ENCODE data around the gene CRYZL1.
"Not testable (repeated sequence)": the region's sequence is repeated elsewhere in the genome, so short reads cannot be mapped to it uniquely, and the experiment has no call there.

Gene CRYZL1

DNA sequence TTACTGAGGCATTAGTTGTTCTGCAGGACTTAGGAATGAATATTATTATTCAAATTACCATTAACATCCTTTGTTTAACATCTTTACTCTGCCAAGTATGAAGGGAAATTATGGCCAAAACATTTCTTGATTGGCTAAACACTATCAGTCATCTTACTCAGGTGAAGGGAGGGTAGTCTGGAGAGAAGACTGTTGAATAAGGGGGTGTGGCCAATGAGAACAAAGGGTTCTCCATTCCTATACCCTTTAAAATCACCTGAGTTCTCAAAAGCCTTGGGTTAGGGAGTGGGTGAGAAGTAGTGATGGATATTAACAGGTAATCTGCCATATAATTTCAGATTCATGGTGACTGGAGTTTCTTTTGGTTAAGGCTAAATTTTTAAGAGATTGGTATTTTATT, 19.3 kb downstream of the CRYZL1 start:
- DNase-seq, result no peak

- no peak for DNase-seq
Observed at GRCh38 chr21:33619726-33620125, 21.8 kb downstream of the CRYZL1 start.

GRCh38 chr21:33618407-33618806, 23.1 kb downstream of the CRYZL1 start:
- DNase-seq, result no peak

DNA sequence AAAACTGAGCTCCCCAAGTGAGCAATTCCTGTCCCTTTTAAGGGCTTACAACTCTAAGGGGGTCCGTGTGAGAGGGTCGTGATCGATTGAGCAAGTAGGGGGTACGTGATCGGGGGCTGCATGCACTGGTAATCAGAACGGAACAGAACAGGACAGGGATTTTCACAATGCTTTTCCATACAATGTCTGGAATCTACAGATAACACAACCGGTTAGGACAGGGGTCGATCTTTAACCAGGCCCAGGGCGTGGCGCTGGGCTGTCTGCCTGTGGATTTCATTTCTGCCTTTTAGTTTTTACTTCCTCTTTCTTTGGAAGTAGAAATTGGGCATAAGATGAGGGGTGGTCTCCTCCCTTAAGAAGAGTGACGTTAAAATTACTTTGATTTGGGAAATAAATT, 24.0 kb downstream of the CRYZL1 start:
- DNase-seq, result not testable (repeated sequence)

- DNase-seq, result no peak
Observed at GRCh38 chr21:33611006-33611744, 30.4 kb downstream of the CRYZL1 start.

DNA sequence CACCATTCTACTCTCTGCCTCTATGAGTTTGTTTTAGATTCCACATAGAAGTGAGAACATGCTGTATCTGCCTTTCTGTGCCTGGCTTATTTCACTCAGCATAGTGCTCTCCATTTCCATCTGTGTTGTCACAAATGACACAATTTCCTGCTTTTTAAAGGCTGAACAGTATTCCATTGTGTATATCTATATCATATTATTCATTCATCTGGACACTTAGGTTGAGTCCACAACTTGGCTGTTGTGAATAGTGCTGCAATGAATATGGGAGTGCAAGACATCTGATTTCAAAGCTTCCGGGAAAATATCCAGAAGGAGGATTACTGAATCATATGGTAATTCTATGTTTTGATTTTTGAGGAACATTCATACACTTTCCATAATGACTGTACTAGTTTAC, 33.0 kb downstream of the CRYZL1 start:
- DNase-seq, result no peak

- DNase-seq, result no peak
Observed at GRCh38 chr21:33598051-33598450, 43.5 kb downstream of the CRYZL1 start.

- DNase-seq, result peak; percentile 79 to 89
Observed at GRCh38 chr21:33588485-33589335, 52.8 kb downstream of the CRYZL1 start, which contains the start of gene DONSON. TSS of gene DONSON (minus strand) at chr21:33588684. CDS start at chr21:33588641, 43 bp downstream.

DNA sequence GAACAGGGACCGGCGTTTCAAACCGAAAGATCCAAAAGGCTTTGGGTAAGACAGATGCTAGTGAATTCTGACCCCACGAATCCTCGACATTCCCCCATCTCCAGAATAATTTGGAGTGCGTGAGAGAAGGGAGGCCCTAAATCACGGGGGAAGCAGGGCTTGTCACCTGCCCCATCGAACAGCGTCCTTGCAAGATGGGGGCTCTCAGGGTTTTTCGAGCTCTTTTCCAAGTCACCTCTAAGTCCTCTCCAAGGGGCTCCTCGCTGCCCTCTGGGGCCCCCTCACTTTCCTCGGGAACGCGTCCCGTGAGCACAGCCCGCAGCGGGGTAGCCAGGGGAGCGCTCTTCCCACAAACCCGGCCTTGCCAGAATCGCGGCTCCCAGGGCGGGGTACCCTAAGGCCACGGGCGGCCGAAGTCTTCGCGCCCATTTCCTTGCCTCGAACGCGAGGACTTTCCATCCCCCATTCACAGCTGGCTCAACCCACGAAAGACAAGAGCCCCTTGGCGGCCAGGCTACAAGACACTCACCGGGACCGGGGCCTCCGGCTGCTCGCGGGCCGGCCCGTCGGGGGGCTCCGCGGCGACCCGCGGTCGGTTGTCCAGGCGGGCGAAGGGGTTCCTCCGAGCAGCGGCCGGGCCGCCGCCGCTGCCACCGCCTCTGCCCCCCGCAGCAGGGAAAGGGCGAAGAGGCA, 53.6 kb downstream of the CRYZL1 start:
- DNase-seq, result peak in 1 of 2 experiments; percentile 15

GRCh38 chr21:33586927-33587326, 54.6 kb downstream of the CRYZL1 start:
- DNase-seq, result no peak

DNA sequence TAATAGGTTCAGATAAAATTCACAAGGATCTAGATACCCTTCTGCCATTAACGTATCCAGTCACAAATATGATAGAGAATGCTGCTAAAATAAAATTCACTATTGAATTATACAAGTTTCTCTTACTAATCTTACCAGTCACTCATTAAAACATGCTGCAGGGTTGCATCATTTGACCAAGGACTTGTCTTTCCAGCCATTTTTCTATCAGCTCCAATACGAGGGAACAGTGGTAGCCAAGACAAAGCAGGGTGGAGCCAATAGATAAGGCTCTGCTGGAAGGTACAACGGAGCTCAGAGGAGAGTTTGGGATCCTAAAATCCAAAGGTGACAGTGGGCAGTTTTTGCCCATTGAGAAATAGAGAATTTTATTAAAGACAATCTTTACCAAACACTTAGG, 57.1 kb downstream of the CRYZL1 start:
- DNase-seq, result no peak

DNA sequence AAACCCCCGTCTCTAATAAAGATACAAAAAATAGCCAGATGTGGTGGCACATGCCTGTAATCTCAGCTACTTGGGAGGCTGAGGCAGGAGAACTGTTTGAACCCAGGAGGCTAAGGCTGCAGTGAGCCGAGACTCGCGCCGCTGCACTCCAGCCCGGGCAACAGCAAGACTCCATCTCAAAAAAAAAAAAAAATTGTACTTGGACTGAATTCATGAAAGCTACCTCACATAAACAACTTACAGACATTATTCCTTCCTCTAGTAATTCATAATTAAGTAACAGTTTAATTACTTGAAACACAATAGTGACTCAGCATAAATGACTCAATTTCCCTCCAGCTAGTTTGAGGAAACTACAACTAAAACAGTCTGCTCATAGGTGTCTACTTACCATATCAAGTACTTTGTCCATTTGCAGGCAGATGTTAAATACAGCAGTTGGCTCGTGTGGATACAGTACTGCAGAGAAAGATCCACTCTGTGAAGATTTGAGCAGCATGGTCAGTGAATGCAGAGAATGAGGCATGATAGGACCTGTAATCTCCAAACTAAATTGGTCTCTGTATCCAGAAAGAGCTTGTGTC, 62.5 kb downstream of the CRYZL1 start:
- no peak for DNase-seq

- DNase-seq, result no peak
Observed at GRCh38 chr21:33578214-33578613, 63.3 kb downstream of the CRYZL1 start.

DNA sequence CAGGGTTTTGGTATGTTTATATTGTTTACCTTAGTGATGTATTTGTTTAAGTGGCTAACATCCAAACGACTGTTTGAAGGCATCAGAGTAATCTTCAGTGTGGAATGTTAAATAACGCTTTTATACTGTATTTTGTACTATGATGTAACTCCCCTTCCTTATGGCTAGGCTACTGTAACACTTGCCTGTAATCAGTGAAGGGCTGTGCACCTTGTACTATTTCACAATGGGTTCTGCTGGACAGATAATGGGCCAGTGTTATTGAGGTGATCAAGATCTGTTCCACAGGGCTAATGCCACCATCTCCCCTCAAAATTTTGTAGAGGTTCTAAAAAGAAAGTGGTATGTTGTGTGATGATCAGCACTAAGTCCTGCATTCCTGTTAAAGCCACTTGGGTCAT, 64.8 kb downstream of the CRYZL1 start:
- DNase-seq, result not testable (repeated sequence)

DNA sequence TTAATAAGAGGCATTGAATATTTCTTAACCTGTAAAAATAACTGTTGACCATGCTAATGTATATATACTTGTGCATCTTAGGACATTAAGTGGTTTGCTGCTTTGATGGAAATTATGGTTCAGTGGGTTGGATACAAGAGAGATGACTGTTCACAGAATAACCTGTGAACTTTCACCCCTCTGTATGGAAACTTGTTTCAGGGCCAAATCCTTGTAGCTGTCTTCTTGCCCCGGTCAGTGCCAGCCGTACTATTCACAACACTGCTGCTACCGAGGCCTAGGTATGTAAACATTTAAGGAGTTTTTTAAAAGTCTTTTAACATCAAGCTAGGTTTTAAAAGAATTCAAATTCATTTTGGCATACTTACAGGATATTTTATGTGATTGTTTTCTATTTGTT, 69.2 kb downstream of the CRYZL1 start:
- DNase-seq, result no peak

- DNase-seq, result no peak
Observed at GRCh38 chr21:33569991-33570390, 71.5 kb downstream of the CRYZL1 start.

DNA sequence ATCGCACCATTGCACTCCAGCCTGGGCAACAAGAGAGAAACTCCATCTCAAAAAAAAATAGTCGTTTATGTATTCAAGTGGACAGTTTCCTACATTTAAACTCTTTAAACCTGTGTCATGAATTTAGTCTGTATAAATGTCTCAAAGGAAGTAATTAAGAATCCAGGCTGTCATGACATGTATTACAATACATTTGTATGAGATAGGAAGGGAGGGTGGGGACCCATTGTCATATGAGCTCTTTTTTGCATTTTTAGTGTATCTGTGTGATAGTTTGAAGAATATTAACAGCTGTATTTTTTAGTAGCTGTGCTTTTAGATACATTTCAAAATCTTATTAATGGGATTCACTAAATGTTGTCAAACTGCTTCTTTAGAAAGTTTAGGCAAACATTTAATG, 73.1 kb downstream of the CRYZL1 start:
- DNase-seq, result no peak

- no peak for DNase-seq
Observed at GRCh38 chr21:33567914-33568313, 73.6 kb downstream of the CRYZL1 start.

DNA sequence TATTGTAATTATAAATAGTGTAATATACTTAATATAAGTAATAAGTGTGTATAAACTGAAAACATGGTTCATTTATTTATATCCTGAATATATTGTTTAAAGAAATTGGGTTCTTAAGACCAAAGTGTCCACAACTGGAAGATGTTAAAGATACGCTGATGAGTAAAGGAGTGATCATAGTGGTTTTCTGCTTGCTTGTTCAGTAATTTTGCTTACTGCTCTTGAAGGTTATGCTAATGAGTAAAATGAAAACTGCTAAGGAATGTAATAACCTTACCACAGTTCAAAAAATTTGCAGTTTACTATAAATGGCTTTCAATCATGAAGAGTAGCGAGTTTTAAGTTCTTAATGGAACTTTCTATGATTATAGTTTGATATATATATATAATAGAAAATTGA, 75.0 kb downstream of the CRYZL1 start:
- no peak for DNase-seq

DNA sequence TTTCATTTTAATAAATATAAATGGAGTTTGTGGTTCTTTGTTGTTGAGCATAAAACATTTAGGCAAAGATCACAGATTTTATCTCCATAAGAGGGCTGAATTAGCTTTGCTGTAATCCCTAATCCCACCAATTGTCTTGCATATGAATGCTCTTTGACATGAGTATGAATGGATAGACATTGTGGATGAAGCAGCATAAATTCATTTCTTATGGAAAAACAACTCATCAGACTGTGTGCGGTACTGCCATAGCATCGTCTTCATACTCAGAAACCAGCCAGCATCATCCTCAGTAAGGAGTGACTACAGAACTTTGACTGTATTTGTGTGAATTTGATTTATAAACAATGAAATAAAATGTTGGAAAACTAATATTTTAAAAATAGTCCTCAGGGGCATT, 79.2 kb downstream of the CRYZL1 start:
- no peak for DNase-seq

- no peak for DNase-seq
Observed at GRCh38 chr21:33561373-33561772, 80.2 kb downstream of the CRYZL1 start.

DNA sequence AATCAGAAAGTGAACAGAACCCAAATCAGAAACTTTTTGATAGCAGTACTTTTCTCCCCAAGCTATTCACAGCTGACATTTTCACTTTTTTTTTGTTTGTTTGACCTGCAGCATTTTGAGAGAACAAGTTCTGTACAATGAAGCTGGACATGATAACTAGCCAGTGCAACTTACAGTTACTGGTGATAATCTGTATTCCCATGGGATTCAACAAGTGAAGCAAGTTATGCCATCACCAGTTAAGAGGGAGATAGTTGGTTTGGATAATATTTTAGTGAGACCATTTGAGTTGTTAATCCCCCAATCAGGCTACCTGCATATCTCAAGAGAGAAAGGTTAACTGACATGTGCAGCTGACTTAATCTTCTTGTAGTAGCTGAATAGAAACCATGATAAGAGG, 80.6 kb downstream of the CRYZL1 start:
- DNase-seq, result no peak

DNA sequence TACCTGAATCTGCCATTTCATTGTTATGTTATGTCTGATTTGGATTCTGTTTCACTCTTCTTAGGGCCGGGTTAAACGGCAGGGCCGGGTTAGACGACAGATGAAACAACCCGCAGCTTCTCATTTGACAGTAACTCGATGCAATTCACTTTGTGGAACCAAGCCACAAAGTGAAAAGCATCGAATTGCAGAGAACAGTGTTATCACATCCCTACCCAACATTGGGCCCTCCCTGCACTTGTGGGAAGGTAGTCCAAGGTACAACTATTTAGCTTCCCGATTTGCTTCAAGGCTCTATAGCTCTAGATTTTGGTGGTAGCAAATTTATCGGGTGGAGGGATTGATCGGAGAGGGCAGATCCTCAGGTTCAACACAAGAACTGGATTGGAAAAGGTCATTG, 81.7 kb downstream of the CRYZL1 start:
- DNase-seq, result no peak

Measured in stimulated activated CD4-positive, alpha-beta T cell treated with anti-CD3 and anti-CD28 coated beads, Interleukin-4, amount 100 ng/mL, for 4 hours (primary cell).